Cardiac fibroblast (primary cell): ENCODE results near the gene ATE1.

Experiments
- DNase-seq, 2 donors: peaks; one replicate each; pipeline versions ENCODE4 v3.0.0 to v3.0.0-alpha.2; 2010; ENCODE audit warnings: low read depth in 2 of 2
- H3K4me3 ChIP-seq, 2 donors: replicated peaks in 1 of 2; 1 replicate in 1 of 2; 2 replicates in 1 of 2; pipeline ENCODE4 v1.5.1; 2011; ENCODE audit warnings: low read depth in 2 of 2, low read length in 2 of 2, mild to moderate bottlenecking in 2 of 2, moderate library complexity in 1 of 2
- TF ChIP-seq, protein P1 (sequence below): IDR thresholded peaks from one replicate; pipeline ENCODE4 v1.5.1; 2011; ENCODE audit warnings: low read depth, mild to moderate bottlenecking, low read length, inconsistent platforms

Gene ATE1

GRCh38 chr10:121891103-121891502 lies 36.7 kb downstream of the ATE1 start:
- no peak for DNase-seq
- H3K4me3 ChIP-seq, result no peak overlapping the region
- TF ChIP-seq, protein P1, sequence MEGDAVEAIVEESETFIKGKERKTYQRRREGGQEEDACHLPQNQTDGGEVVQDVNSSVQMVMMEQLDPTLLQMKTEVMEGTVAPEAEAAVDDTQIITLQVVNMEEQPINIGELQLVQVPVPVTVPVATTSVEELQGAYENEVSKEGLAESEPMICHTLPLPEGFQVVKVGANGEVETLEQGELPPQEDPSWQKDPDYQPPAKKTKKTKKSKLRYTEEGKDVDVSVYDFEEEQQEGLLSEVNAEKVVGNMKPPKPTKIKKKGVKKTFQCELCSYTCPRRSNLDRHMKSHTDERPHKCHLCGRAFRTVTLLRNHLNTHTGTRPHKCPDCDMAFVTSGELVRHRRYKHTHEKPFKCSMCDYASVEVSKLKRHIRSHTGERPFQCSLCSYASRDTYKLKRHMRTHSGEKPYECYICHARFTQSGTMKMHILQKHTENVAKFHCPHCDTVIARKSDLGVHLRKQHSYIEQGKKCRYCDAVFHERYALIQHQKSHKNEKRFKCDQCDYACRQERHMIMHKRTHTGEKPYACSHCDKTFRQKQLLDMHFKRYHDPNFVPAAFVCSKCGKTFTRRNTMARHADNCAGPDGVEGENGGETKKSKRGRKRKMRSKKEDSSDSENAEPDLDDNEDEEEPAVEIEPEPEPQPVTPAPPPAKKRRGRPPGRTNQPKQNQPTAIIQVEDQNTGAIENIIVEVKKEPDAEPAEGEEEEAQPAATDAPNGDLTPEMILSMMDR, result no peak

DNA sequence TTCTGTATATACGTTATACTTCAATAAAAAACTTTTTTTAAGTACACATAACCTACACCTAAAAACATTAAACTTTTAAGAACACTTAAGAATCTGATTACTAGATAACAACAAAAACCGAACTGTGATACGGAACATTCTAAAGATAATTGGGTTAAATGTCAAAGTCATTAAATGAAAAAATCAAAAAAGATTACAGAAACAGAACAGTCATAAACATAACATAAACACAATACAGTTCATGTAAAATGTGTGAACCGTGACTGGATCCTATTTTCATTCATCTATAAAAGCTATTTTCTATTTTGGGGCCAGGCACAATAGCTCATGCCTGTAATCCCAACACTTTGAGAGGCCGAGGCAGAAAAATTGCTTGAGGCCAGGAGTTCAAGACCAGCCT lies 38.6 kb downstream of the ATE1 start:
- TF ChIP-seq, protein P1, result no peak
- H3K4me3 ChIP-seq, result no peak overlapping the region
- no peak for DNase-seq

DNA sequence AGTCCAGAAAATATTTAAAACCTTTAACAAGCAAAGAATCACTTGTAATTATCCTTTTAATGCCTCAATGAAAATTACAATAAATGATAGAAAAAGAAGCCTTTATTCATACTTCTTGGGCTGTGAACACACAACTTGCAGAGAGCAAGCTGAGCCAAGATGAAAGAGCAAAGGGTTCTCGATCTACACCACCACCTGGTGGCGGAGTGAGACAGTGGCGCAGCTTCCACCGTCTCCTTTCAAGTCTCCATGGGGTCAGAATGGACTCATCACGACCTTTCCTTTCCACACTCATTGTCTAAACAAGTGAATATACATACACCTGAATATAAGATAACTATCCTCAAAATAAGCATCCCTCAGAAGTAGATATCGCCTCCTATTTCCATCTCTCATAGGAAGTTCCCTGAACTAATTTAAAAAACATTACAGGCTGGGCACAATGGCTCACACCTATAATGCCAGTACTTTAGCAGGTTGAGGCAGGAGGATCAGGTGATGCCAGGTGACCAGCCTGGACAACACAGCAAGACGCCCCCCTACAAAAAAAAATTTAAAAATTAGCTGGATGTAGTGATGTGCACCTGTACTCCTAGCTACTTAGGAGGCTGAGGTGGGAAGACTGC lies 40.7 kb downstream of the ATE1 start:
- H3K4me3 ChIP-seq, result no peak overlapping the region
- DNase-seq, result peak; percentile 80 to 82
- TF ChIP-seq, protein P1, result peak; percentile 90

GRCh38 chr10:121886181-121886580 lies 41.6 kb downstream of the ATE1 start:
- no peak overlapping the region for H3K4me3 ChIP-seq
- DNase-seq, result no peak
- TF ChIP-seq, protein P1, result no peak

- no peak overlapping the region for H3K4me3 ChIP-seq
- TF ChIP-seq, protein P1, result no peak
- peak; percentile 21 to 85 for DNase-seq
These were observed 46.9 kb downstream of the ATE1 start for GRCh38 chr10:121880895-121881294.

DNA sequence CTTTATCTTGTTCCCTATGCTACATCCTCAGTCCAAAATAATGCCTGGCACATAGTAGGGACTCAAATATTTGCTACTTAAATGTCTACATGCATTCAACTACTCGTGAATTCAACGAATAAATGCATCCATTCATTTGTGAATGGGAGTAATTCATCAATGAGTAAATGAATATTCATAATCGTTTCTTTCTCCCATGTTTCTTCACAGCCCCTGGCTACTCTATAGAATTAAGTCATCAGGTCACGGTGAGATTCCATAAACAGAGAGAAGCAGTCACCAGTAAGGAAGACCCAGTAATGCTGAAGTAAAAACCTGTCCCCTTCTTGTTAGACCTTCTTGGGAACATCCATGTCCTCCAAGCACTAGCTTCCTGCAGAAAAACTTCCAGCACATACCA lies 48.4 kb downstream of the ATE1 start:
- no peak overlapping the region for H3K4me3 ChIP-seq
- DNase-seq, result no peak
- TF ChIP-seq, protein P1, result no peak

GRCh38 chr10:121873236-121873635 lies 54.6 kb downstream of the ATE1 start:
- DNase-seq, result peak in 1 of 2 donors; percentile 44
- TF ChIP-seq, protein P1, result no peak
- no peak overlapping the region for H3K4me3 ChIP-seq
